GM12891 (cell line): ENCODE results near the gene COL6A1.
"Not testable (repeated sequence)": the region's sequence is repeated elsewhere in the genome, so short reads cannot be mapped to it uniquely, and the experiment has no call there.

ENCODE experiments used
- DNase-seq: peaks from one replicate; pipeline ENCODE4 v3.0.0; 2011; ENCODE audit warnings: low spot score; ENCODE audit not compliant: insufficient read length
- FAIRE-seq: peaks from 2 replicates; lab custom pipeline; 2011; peaks lifted over from hg19 to GRCh38; lab: Jason Lieb, UNC
- PAX5 ChIP-seq: IDR thresholded peaks from 2 replicates; pipeline ENCODE4 v1.6.1; 2011; ENCODE audit warnings: low read length, moderate library complexity, mild to moderate bottlenecking; ENCODE audit not compliant: insufficient read depth, severe bottlenecking
- POLR2A ChIP-seq: IDR thresholded peaks from 2 replicates; pipeline ENCODE4 v1.6.1; 2011; ENCODE audit warnings: low read depth, low read length, control low read depth
- POLR2AphosphoS5 ChIP-seq: IDR thresholded peaks from 2 replicates; pipeline ENCODE4 v1.6.1; 2011; ENCODE audit warnings: low read depth, low read length, control low read depth
- POU2F2 ChIP-seq: IDR thresholded peaks from 2 replicates; pipeline ENCODE4 v1.6.1; 2011; ENCODE audit warnings: low read depth, mild to moderate bottlenecking, control low read depth, low read length, moderate library complexity
- SPI1 ChIP-seq: IDR thresholded peaks from 2 replicates; pipeline ENCODE4 v1.6.1; 2011; ENCODE audit warnings: low read depth, low read length, control low read depth
- TAF1 ChIP-seq: IDR thresholded peaks from 2 replicates; pipeline ENCODE4 v1.6.1; 2011; ENCODE audit warnings: low read depth, low read length, control low read depth

COL6A1 gene

DNA sequence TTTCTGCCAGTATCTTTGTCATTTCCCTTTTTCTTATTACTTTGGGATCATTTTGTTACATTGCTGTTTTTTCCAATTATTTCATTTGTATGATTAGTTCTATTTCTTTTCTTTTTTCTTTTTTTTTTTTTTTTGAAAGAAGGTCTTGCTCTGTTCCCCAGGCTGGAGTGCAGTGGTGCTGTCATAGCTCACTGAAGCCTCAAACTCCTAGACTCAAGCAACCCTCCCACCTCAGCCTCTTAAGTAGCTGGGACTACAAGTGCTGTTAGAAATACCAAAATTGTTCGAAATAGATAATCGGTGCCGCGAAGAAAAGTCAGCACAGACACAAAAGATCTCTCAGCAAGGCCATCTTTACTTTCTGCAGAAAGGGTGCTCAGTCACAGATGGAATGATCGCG lies 26.6 kb upstream of the COL6A1 start:
- DNase-seq (no peak), FAIRE-seq (no peak)
- no peak for TF ChIP-seq PAX5
- no peak for TF ChIP-seq POLR2A
- no peak for TF ChIP-seq POLR2AphosphoS5
- TF ChIP-seq POU2F2, result no peak
- no peak for TF ChIP-seq SPI1
- no peak for TF ChIP-seq TAF1

DNA sequence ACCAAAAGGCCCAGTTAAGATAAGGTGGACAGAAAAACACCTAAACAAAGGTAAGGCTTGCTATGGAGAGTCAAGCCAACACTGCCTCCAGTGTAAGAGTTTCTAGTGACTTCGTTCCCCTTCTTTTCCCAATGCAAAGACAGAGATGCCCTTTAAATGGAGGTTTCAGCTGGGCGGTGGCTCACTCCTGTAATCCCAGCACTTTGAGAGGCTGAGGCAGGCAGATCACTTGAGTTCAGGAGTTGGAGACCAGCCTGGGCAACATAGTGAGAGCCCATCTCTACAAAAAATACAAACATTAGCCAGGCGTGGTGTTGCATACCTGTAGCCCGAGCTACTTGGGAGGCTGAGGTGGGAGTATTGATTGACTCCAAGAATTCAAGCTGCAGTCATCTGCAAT lies 24.0 kb upstream of the COL6A1 start:
- FAIRE-seq (no peak), DNase-seq (no peak)
- TF ChIP-seq PAX5 (no peak), TAF1 (no peak), SPI1 (no peak), POU2F2 (no peak), POLR2AphosphoS5 (no peak), POLR2A (no peak)

DNA sequence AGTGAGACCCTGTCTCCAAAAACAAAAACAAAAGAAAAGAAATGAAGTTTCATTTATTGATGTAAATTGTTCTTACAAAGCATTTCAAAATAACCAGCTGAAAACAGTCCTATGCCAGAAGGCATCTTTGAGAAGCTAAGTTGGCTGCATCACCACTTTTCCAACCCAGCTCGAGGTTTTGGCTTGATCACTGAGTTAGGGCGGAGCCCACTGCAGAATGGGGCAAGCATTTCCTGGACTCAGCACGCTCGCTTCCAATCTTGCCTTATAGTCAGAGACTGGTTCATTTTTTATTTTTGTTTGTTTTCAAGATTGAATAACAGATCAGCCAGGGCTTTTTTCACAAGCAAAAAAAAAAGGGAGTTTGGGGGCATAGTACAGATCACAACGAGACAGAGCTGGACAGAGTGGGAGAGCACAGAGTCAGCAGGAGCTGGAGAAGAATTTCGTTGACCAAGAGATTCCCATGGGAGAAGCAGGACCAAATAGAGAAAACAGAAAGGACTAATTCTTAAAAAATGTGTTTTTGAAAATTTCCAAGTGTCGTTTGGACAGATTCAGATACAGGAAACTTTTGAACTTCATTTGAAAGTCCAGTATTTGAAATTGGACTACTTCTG lies 23.5 kb upstream of the COL6A1 start:
- DNase-seq, result no peak
- TF ChIP-seq POLR2A (no peak), POLR2AphosphoS5 (no peak), SPI1 (no peak), PAX5 (no peak), TAF1 (no peak), POU2F2 (no peak)
- FAIRE-seq, result no peak

- DNase-seq (no peak), FAIRE-seq (no peak)
- TF ChIP-seq SPI1, result no peak
- TF ChIP-seq POLR2A, result no peak
- TF ChIP-seq POLR2AphosphoS5, result no peak
- no peak for TF ChIP-seq TAF1
- no peak for TF ChIP-seq POU2F2
- TF ChIP-seq PAX5, result no peak
Observed at GRCh38 chr21:45959182-45959581, 22.4 kb upstream of the COL6A1 start.

DNA sequence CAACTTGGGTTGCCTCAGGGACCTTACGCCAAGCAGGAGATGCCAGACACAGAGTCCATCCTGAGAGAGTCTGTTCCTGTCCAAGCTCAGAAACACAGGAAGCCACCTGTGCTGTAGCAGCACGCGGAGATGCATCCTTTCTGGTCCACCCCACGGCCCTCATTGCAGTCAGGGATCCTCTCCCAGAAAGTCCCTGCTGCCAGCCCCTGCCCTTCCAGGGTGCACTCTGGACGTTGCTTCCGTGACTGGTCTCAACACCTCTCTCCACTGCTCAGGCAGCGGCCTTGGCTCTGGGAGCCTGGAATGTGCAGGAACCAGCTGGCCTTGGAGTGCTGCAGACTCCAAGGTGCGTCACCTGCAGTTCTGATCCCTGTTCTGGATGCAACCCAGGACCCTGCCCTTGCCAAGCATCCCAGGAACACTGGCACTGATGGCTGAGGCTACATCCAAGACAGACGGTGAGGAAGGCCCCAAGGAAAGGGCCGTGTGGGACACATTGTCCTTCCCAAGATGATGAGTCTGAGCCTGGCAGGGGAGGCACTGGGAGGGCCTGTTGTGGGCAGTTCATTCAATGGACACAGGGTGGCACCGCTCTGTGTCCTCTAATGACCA lies 21.7 kb upstream of the COL6A1 start:
- no peak for TF ChIP-seq POU2F2
- TF ChIP-seq POLR2AphosphoS5, result no peak
- TF ChIP-seq PAX5, result no peak
- TF ChIP-seq SPI1, result no peak
- TF ChIP-seq POLR2A, result no peak
- TF ChIP-seq TAF1, result no peak
- FAIRE-seq (no peak), DNase-seq (no peak)

DNA sequence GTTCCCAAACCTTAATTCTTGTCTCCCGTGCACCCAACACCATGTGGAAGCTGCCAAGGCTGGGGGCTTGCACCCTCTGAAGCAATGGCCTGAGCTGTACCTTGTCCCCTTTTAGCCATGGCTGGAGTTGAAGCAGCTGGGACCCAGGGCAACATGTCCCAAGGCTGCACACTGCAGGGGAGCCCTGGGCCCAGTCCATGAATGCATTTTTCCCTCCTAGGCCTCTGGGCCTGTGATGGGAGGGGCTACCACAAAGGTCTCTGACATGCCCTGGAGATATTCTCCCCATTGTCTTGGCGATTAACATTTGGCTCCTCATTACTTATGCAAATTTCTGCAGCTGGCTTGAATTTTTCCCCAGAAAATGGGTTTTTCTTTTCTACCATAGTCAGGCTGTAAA lies 20.2 kb upstream of the COL6A1 start:
- not testable (repeated sequence) for FAIRE-seq, DNase-seq

GRCh38 chr21:45962531-45963231 lies 18.9 kb upstream of the COL6A1 start:
- FAIRE-seq, result no peak

DNA sequence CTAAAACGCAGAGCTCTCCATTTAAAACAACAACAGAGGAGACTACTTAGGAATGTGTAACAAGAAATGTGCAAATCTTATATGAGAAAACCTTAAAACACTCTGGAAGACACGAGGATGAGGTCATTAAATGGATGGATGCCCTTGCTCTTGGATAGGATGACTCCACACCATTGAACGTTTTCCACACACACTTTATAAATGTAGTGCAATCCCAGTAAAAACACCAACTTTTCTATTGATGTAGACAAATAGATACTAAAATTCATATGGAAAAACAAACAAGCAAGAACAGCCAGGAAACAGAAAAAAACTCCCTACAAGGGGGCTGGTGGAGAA lies 18.4 kb upstream of the COL6A1 start:
- TF ChIP-seq SPI1 (no peak), POLR2AphosphoS5 (no peak), PAX5 (no peak), POU2F2 (no peak), TAF1 (no peak), POLR2A (no peak)
- DNase-seq (no peak), FAIRE-seq (no peak)

More at GRCh38 chr21:45962531-45963231, 18.9 kb upstream of the COL6A1 start:
- TF ChIP-seq POLR2A (no peak), POLR2AphosphoS5 (no peak), PAX5 (no peak), POU2F2 (no peak), TAF1 (no peak)
- no peak for DNase-seq

- DNase-seq (no peak), FAIRE-seq (no peak)
- TF ChIP-seq SPI1, result no peak
- TF ChIP-seq PAX5, result no peak
- TF ChIP-seq POU2F2, result no peak
- TF ChIP-seq TAF1, result no peak
- no peak for TF ChIP-seq POLR2A
- no peak for TF ChIP-seq POLR2AphosphoS5
Observed at GRCh38 chr21:45964649-45965048, 16.9 kb upstream of the COL6A1 start.

- TF ChIP-seq SPI1 (no peak), POLR2A (no peak), TAF1 (no peak), PAX5 (no peak), POU2F2 (no peak), POLR2AphosphoS5 (no peak)
- FAIRE-seq, result no peak
- no peak for DNase-seq
Observed at GRCh38 chr21:45965084-45965809, 16.3 kb upstream of the COL6A1 start.
